Smooth muscle cell (in vitro differentiated cells): ENCODE results near the gene SBK2. TPM values are rescaled to one million over a fixed set of nuclear protein-coding genes. Genes with fewer than 3 reads are reported as not detected.

Source experiments
- DNase-seq: peaks from one replicate; lab custom pipeline; 2025; ENCODE audit not compliant: unreplicated experiment; lab: John Stamatoyannopoulos, UW
- H2AFZ ChIP-seq: fragments of 200-600 bp; sonication (generic); 2 replicates; pipeline ENCODE4 v1.6.0; 2016; ENCODE audit warnings: antibody characterized with exemption, low read depth, mild to moderate bottlenecking
- H3F3A ChIP-seq: fragments of 200-600 bp; sonication (generic); 2 replicates; pipeline ENCODE4 v1.6.0; 2017; ENCODE audit warnings: antibody characterized with exemption, low read depth
- H3K27ac ChIP-seq: fragments of 200-600 bp; sonication (generic); 2 replicates; pipeline ENCODE4 v1.5.1; 2016; ENCODE audit warnings: low read depth, mild to moderate bottlenecking
- H3K27me3 ChIP-seq: fragments of 200-600 bp; sonication (generic); 2 replicates; pipeline ENCODE4 v1.6.1; 2016; ENCODE audit warnings: low read depth, mild to moderate bottlenecking
- H3K36me3 ChIP-seq: fragments of 200-600 bp; sonication (generic); 2 replicates; pipeline ENCODE4 v1.5.1; 2016; ENCODE audit warnings: low read depth
- H3K4me1 ChIP-seq: fragments of 200-600 bp; sonication (generic); 2 replicates; pipeline ENCODE4 v1.5.1; 2016; ENCODE audit warnings: low read depth
- H3K4me2 ChIP-seq: fragments of 200-600 bp; sonication (generic); 2 replicates; pipeline ENCODE4 v1.6.0; 2016; ENCODE audit warnings: mild to moderate bottlenecking
- H3K4me3 ChIP-seq: fragments of 200-600 bp; sonication (generic); 2 replicates; pipeline ENCODE4 v1.5.1; 2016; ENCODE audit warnings: mild to moderate bottlenecking
- H3K79me2 ChIP-seq: fragments of 200-600 bp; sonication (generic); 2 replicates; pipeline ENCODE4 v1.6.0; 2016; ENCODE audit warnings: low read depth, mild to moderate bottlenecking
- H3K9ac ChIP-seq: fragments of 200-600 bp; sonication (generic); 2 replicates; pipeline ENCODE4 v1.6.0; 2016; ENCODE audit warnings: low read depth
- H3K9me3 ChIP-seq: fragments of 200-600 bp; sonication (generic); replicated peaks from 2 replicates; pipeline ENCODE4 v1.5.1; 2016; ENCODE audit warnings: low read depth
- H4K20me1 ChIP-seq: fragments of 200-600 bp; sonication (generic); 2 replicates; pipeline ENCODE4 v1.6.0; 2016; ENCODE audit warnings: low read depth
- CTCF ChIP-seq: fragments of 200-600 bp; sonication (generic); IDR thresholded peaks from 2 replicates; pipeline ENCODE4 v1.5.1; 2017; ENCODE audit warnings: borderline replicate concordance, mild to moderate bottlenecking, antibody characterized with exemption; ENCODE audit not compliant: insufficient read depth, poor library complexity, severe bottlenecking
- WGBS: methylation state at CpG from one replicate; pipeline ENCODE4 v1.1.7; 2016; ENCODE audit warnings: low lambda C conversion rate; 5-methylcytosine and 5-hydroxymethylcytosine counted together
- polyA plus RNA-seq: library from polyadenylated mRNA; unstranded; fragments of >200 nt; fragmentation: Nextera tagmentation; extraction: Ambion mirVana; gene quantifications from 2 replicates; pipeline ENCODE4 v1.2.1, GENCODE V29; 2016
- total RNA-seq: library from RNA; depleted of rRNA; stranded (reverse); fragments of >200 nt; gene quantifications from 2 replicates; pipeline ENCODE4 v1.2.3, GENCODE V29; 2014

Gene SBK2
- total and polyA plus RNA-seq, 2 experiments from 2014 or later = not detected

DNA sequence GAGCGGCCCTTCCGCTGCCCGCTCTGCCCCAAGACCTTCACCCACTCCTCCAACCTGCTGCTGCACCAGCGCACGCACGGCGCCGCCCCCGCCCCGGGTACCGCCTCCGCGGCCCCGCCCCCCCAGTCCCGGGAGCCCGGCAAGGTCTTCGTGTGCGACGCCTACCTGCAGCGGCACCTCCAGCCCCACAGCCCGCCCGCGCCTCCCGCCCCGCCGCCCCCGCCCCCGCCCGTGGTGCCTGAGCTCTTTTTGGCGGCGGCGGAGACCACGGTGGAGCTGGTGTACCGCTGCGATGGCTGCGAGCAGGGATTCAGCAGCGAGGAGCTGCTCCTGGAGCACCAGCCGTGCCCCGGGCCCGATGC is 55.2 kb downstream of the SBK2 start:
- H3K27ac ChIP-seq = no peak overlapping the region
- no peak for DNase-seq
- H3K27me3 ChIP-seq = no peaks in the 10 kb centered on the region
- 62% methylated on average over 24 of the region's 40 CpGs for WGBS
- no peaks in the 10 kb centered on the region for H3K9me3 ChIP-seq
- no peak overlapping the region for H3K4me2 ChIP-seq
- no peaks in the 10 kb centered on the region for H3K36me3 ChIP-seq
- no peak overlapping the region for H2AFZ ChIP-seq
- no peak overlapping the region for H3K4me3 ChIP-seq
- H3K9ac ChIP-seq = no peak overlapping the region
- peaks cover 26% of the 10 kb centered on the region for H3K79me2 ChIP-seq
- peaks cover 12% of the 10 kb centered on the region for H3F3A ChIP-seq
- no peaks in the 10 kb centered on the region for H4K20me1 ChIP-seq
- no peak for TF ChIP-seq CTCF
- peaks cover 23% of the 10 kb centered on the region for H3K4me1 ChIP-seq

GRCh38 chr19:55481148-55481793 is 55.7 kb downstream of the SBK2 start:
- peaks cover 18% of the 10 kb centered on the region for H3K4me1 ChIP-seq
- H3K36me3 ChIP-seq = no peaks in the 10 kb centered on the region
- no peak for TF ChIP-seq CTCF
- H3K4me3 ChIP-seq = no peak overlapping the region
- peaks cover 26% of the 10 kb centered on the region for H3K79me2 ChIP-seq
- 92% methylated on average over 47 of the region's 52 CpGs for WGBS
- no peak overlapping the region for H3K27ac ChIP-seq
- no peak for DNase-seq
- H3K4me2 ChIP-seq = no peak overlapping the region
- H3K9me3 ChIP-seq = no peaks in the 10 kb centered on the region
- H3K27me3 ChIP-seq = no peaks in the 10 kb centered on the region
- no peak overlapping the region for H3K9ac ChIP-seq
- H3F3A ChIP-seq = peaks cover 12% of the 10 kb centered on the region
- no peak overlapping the region for H2AFZ ChIP-seq
- H4K20me1 ChIP-seq = no peaks in the 10 kb centered on the region

GRCh38 chr19:55479451-55480230 is 57.3 kb downstream of the SBK2 start:
- no peak overlapping the region for H2AFZ ChIP-seq
- TF ChIP-seq CTCF = no peak
- H3K9me3 ChIP-seq = no peaks in the 10 kb centered on the region
- no peak overlapping the region for H3K4me2 ChIP-seq
- no peaks in the 10 kb centered on the region for H4K20me1 ChIP-seq
- H3K36me3 ChIP-seq = no peaks in the 10 kb centered on the region
- no peaks in the 10 kb centered on the region for H3K27me3 ChIP-seq
- H3K27ac ChIP-seq = no peak overlapping the region
- no peaks in the 10 kb centered on the region for H3F3A ChIP-seq
- H3K79me2 ChIP-seq = peaks cover 19% of the 10 kb centered on the region
- no peak for DNase-seq
- H3K4me1 ChIP-seq = peaks cover 9% of the 10 kb centered on the region
- H3K9ac ChIP-seq = no peak overlapping the region
- WGBS = 86% methylated on average over 15 of the region's 15 CpGs
- H3K4me3 ChIP-seq = no peak overlapping the region
